Osteocyte (in vitro differentiated cells): ENCODE measurements around the gene CHIT1. TPM values are rescaled to one million over a fixed set of nuclear protein-coding genes. Genes with fewer than 3 reads are reported as not detected.

Experiments used
- DNase-seq: peaks from one replicate; pipeline ENCODE4 v3.0.0; 2021; ENCODE audit warnings: mixed read lengths; ENCODE audit not compliant: unreplicated experiment; ENCODE audit errors: extremely low spot score
- H3K27ac Mint-ChIP-seq: one replicate; pipeline ENCODE4 v1.8.0; 2021; ENCODE audit warnings: mild to moderate bottlenecking, mixed read lengths; ENCODE audit not compliant: unreplicated experiment
- H3K27me3 Mint-ChIP-seq: one replicate; pipeline ENCODE4 v1.8.0; 2021; ENCODE audit warnings: mixed read lengths; ENCODE audit not compliant: unreplicated experiment
- H3K36me3 Mint-ChIP-seq: one replicate; pipeline ENCODE4 v1.8.0; 2021; ENCODE audit warnings: mixed read lengths; ENCODE audit not compliant: unreplicated experiment
- H3K4me1 Mint-ChIP-seq: one replicate; pipeline ENCODE4 v1.8.0; 2021; ENCODE audit warnings: mixed read lengths; ENCODE audit not compliant: unreplicated experiment
- H3K4me3 Mint-ChIP-seq: one replicate; pipeline ENCODE4 v1.8.0; 2021; ENCODE audit warnings: mild to moderate bottlenecking, moderate library complexity, mixed read lengths; ENCODE audit not compliant: unreplicated experiment
- H3K9me3 Mint-ChIP-seq: one replicate; pipeline ENCODE4 v1.8.0; 2021; ENCODE audit warnings: mixed read lengths; ENCODE audit not compliant: unreplicated experiment
- total RNA-seq: library from RNA; stranded (reverse); gene quantifications from 2 replicates; pipeline ENCODE4 v1.2.1, GENCODE V29; 2021
- TF ChIP-seq, protein P1 (sequence below): fragments of 200-600 bp; sonication (generic); IDR thresholded peaks from 2 replicates; pipeline ENCODE4 v1.5.0; 2021; ENCODE audit warnings: antibody characterized with exemption, mild to moderate bottlenecking, moderate library complexity

CHIT1 gene
- total RNA-seq, 1 donor from 2014 or later = not detected

DNA sequence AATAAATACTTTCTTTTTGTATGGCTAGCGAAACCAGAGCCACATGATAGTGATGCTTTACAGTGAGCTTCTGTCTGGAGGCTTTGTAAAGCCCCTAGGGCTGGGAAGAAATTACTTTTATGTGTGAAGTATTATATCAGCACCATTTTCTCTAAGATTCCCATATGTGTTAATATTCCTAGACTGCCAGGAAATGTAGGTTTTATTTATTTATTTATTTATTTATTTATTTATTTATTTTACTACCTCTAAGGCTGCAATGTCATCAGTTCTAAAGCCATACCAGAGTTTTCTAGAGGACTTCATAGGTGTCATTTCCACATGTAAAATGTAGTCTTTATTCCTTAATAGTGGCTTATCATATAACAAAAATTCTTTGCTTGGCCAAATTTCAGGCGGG lies 38.5 kb downstream of the CHIT1 start:
- DNase-seq = no peak
- Mint-ChIP-seq H3K27ac (no peak overlapping the region), H3K36me3 (no peaks in the 10 kb centered on the region), H3K9me3 (no peaks in the 10 kb centered on the region), H3K4me1 (no peaks in the 10 kb centered on the region), H3K4me3 (no peak overlapping the region), H3K27me3 (peaks cover 52% of the 10 kb centered on the region)
- TF ChIP-seq, protein P1, sequence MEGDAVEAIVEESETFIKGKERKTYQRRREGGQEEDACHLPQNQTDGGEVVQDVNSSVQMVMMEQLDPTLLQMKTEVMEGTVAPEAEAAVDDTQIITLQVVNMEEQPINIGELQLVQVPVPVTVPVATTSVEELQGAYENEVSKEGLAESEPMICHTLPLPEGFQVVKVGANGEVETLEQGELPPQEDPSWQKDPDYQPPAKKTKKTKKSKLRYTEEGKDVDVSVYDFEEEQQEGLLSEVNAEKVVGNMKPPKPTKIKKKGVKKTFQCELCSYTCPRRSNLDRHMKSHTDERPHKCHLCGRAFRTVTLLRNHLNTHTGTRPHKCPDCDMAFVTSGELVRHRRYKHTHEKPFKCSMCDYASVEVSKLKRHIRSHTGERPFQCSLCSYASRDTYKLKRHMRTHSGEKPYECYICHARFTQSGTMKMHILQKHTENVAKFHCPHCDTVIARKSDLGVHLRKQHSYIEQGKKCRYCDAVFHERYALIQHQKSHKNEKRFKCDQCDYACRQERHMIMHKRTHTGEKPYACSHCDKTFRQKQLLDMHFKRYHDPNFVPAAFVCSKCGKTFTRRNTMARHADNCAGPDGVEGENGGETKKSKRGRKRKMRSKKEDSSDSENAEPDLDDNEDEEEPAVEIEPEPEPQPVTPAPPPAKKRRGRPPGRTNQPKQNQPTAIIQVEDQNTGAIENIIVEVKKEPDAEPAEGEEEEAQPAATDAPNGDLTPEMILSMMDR = no peak

DNA sequence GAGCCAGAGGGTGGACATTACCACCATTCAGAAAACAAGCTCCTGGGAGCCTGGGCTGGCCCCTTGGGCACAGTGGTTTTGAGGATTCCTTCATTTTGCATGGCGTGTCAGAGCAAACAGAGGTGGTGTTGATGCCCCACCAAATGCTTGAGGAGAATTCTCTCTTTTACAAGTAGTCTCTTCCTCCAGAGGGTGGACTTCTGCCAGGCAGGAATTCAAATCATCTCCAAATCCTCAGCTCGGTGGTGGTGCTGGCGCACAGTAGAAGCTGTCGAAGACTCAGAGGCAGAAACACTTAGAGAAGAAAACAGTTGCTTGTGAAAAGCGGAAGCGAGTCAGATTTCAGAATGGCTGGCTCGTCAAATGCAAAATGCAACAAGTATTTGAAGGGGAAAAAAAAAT lies 39.5 kb downstream of the CHIT1 start:
- H3K36me3 Mint-ChIP-seq = no peaks in the 10 kb centered on the region
- H3K27ac Mint-ChIP-seq = no peak overlapping the region
- TF ChIP-seq, protein P1 = no peak
- peaks cover 45% of the 10 kb centered on the region for H3K27me3 Mint-ChIP-seq
- no peaks in the 10 kb centered on the region for H3K9me3 Mint-ChIP-seq
- H3K4me1 Mint-ChIP-seq = no peaks in the 10 kb centered on the region
- no peak overlapping the region for H3K4me3 Mint-ChIP-seq
- DNase-seq = no peak

DNA sequence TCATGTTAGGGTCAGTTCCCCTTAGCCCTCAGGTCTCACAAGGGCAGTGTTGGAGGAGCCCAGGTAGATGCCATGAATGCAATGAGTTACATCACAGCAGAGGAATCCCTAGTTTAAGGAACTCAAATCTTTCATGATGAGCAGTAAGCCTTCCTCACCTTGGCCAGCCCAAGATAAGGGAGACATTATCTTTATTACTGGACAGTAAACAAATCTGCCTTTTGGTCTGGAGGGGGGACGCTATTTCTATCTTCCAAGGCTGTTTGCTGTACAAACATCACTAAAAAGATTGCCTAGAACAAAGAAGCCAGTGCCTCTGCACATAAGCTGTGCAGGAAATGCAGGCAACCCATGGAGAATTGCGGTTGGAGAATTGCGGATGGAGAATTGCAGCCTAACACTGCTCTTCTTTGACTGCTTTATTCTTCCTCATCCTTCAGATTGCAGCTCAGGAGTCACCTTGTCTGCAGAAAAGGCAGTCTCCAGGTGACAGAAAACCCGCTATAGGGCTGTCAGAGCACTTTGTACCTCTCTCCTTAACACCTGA lies 40.7 kb downstream of the CHIT1 start:
- TF ChIP-seq, protein P1 = no peak
- no peak for DNase-seq
- no peak overlapping the region for H3K4me3 Mint-ChIP-seq
- H3K36me3 Mint-ChIP-seq = no peaks in the 10 kb centered on the region
- no peaks in the 10 kb centered on the region for H3K4me1 Mint-ChIP-seq
- no peak overlapping the region for H3K27ac Mint-ChIP-seq
- no peaks in the 10 kb centered on the region for H3K9me3 Mint-ChIP-seq
- peaks cover 43% of the 10 kb centered on the region for H3K27me3 Mint-ChIP-seq

DNA sequence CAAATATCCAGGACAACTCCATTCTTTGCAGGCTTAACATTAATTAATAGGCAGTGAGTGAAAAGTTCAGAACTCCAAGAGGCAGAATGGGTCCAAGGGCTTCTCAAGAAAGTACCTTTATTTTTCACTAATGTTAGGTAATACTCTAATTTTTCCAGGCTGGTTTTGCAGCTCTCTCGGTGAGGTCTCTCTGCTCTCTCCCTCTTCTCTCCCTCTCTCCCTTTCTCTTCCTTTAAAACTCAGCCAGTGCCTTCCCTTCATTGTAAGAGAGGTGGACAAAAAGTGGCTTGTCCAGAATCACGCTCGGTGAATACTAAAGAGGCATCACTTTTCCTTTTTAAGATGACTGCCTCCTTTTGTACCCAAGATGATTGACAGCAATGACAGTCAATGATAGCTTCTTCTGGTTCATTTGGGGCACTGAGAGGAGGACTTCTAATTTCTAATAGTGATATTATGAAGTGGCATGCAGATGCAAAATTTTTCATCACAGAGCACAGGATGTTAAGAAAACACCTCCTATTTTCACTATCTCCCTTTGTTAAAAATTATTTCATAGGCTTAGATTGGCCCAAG lies 41.7 kb downstream of the CHIT1 start:
- TF ChIP-seq, protein P1 = no peak
- H3K4me3 Mint-ChIP-seq = no peak overlapping the region
- no peaks in the 10 kb centered on the region for H3K36me3 Mint-ChIP-seq
- H3K27me3 Mint-ChIP-seq = peaks cover 43% of the 10 kb centered on the region
- no peak overlapping the region for H3K27ac Mint-ChIP-seq
- H3K9me3 Mint-ChIP-seq = no peaks in the 10 kb centered on the region
- no peak for DNase-seq
- no peaks in the 10 kb centered on the region for H3K4me1 Mint-ChIP-seq

DNA sequence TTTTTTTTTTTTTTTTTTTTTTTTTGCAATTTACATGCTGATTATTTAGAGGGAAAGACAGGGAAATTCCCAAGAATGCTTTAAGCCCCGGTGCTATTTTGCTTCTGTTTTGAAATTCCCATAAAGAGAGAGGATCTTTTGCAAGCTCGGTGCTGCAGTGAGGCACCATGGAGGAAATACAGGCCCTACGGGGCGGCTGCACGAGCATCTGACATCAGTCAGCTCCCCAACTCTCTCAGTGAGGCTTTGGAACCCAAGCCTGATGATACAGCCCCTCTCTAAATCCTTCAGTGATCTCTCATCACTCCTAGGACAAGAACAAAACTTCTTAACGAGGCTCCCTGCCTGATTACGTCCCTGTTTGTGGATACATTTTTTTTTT lies 42.2 kb downstream of the CHIT1 start:
- TF ChIP-seq, protein P1 = no peak
- Mint-ChIP-seq H3K27me3 (peaks cover 43% of the 10 kb centered on the region), H3K9me3 (no peaks in the 10 kb centered on the region), H3K27ac (no peak overlapping the region), H3K36me3 (no peaks in the 10 kb centered on the region), H3K4me3 (no peak overlapping the region), H3K4me1 (no peaks in the 10 kb centered on the region)
- DNase-seq = no peak
